Measurements from ENCODE around the gene EEF1AKMT2.

Gene EEF1AKMT2

DNA sequence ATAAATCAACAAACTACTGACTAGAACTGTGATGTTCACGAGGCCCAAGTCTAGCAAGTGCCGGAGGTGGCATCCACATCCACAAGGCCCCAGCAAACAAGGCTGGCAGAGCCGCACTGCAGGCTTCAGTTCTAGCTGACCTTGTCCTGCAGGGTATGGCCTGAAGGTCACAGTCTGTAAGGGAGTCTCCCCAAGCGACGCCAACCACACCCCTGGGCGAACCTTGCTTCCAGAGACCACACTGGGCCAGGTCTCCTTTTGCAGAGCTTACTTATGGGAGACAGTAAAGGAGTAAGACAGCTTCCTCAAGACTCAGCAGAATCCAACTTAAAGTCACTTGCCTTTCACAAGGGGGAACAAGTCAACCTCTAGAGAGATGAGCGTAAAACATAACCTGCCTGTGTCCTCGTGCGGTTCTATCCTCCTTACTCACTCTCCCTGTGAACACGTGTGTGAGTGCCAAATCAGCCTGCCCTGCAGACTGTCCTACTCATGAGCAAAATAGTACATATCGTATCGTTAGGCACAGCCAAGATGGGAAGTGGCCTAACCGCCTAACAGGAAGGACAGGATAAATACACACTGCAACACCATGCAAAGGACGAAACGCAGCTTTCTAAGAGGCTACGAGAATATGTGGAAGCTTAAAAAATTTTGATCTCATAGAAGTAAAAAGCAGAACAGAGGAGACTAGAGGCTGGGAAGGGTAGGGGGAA lies 70.2 kb downstream of the EEF1AKMT2 start:
- TF ChIP-seq, protein P1, sequence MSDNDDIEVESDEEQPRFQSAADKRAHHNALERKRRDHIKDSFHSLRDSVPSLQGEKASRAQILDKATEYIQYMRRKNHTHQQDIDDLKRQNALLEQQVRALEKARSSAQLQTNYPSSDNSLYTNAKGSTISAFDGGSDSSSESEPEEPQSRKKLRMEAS (IDR thresholded peaks at IDR 0.05): no peak
- TF ChIP-seq CEBPB (IDR thresholded peaks at IDR 0.05): no peak
- TF ChIP-seq FOXM1 (IDR thresholded peaks at IDR 0.05; ENCODE audit: borderline replicate concordance, low read depth): no peak
- TF ChIP-seq TEAD4 (IDR thresholded peaks at IDR 0.05): no peak
- TF ChIP-seq EP300 (IDR thresholded peaks at IDR 0.05; ENCODE audit: borderline replicate concordance): no peak

DNA sequence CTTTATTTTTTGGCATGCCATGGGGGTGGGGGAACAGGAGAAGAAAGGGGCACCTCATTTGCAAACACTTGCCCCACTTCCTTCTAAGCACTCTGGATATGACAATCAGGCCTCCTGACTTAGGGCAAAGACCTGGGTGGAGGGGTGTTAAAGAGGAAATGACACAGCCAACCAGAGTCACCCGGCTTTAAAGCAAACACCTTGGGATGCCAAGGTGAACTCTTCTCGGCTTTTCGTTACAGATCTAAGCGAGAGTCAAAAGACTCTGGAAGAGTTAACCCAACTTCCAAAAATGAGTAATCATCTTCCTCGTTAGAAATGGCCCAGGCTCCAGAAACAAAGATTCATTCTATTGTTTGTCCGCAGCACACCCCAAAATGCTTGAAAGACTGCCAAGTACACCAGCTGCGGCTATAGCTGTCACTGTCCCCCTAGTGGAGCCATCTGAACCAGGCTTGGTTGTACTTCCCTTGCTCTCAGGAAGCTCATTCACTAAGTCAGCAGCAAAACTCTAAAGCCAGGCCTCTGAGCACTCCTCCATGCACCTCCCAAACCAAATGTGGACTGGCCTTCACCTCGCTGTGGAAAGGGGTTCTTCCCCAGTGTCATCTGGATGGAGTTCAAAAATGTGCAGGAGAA lies 72.4 kb downstream of the EEF1AKMT2 start:
- TF ChIP-seq RAD21 (IDR thresholded peaks at IDR 0.05; ENCODE audit: low read depth): peak; percentile 29; the same call in 1 of the 2 replicates
- TF ChIP-seq CREB1 (IDR thresholded peaks at IDR 0.05; ENCODE audit: low read depth): no peak
- peak; percentile 62 for TF ChIP-seq NFIC (IDR thresholded peaks at IDR 0.05)
- no peak for TF ChIP-seq YY1 (IDR thresholded peaks at IDR 0.05; ENCODE audit: low read depth)
- TF ChIP-seq FOXM1 (IDR thresholded peaks at IDR 0.05; ENCODE audit: borderline replicate concordance, low read depth): no peak
- TF ChIP-seq EP300 (IDR thresholded peaks at IDR 0.05; ENCODE audit: borderline replicate concordance): no peak
- TF ChIP-seq EGR1 (IDR thresholded peaks at IDR 0.05): no peak

DNA sequence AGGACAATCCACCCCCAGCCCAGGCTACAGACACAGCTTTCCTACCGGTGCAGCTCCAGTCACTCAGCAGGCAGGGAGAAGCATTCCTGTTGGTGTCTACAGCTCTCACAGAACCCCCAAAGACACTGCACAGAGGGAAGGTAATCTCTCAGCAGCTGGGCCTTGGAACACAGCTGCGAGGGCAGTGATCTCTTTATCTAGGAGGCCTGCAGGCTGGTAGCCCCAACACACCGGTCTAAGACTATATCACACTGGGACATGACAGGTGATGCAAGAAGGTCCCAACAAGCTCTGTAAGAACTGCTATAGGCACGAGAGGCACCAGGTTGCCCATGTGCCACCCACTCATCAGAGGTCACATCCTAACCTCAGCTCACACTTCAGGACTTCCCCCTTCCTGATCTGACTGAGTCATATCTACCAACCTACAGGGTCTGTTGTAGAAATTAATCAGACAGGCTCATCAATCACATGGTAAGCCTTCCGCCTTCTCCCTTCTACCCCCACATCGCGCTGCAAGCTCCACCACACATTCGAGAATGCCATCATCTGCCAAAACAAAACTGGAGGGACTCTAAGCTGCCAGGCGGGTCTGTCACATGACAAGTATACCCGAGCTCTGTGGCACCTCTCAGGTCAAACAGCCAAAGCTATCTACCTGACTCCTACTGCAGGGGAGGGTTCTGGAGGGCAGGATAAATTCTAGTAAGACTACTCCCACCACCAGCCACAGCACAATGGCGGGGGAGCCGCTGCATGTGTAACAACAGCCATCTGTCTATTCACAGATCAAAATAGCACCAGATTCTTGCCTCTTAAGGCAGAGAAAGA lies 73.6 kb downstream of the EEF1AKMT2 start:
- TF ChIP-seq FOXM1 (IDR thresholded peaks at IDR 0.05; ENCODE audit: borderline replicate concordance, low read depth) (no peak), RAD21 (IDR thresholded peaks at IDR 0.05; ENCODE audit: low read depth) (no peak), CEBPB (IDR thresholded peaks at IDR 0.05) (no peak), TAF1 (IDR thresholded peaks at IDR 0.05; ENCODE audit: low read depth) (no peak), EP300 (IDR thresholded peaks at IDR 0.05; ENCODE audit: borderline replicate concordance) (no peak), ZBTB7A (IDR thresholded peaks at IDR 0.05; ENCODE audit: low read depth) (no peak), NFIC (IDR thresholded peaks at IDR 0.05) (no peak)
- TF ChIP-seq, protein P2, sequence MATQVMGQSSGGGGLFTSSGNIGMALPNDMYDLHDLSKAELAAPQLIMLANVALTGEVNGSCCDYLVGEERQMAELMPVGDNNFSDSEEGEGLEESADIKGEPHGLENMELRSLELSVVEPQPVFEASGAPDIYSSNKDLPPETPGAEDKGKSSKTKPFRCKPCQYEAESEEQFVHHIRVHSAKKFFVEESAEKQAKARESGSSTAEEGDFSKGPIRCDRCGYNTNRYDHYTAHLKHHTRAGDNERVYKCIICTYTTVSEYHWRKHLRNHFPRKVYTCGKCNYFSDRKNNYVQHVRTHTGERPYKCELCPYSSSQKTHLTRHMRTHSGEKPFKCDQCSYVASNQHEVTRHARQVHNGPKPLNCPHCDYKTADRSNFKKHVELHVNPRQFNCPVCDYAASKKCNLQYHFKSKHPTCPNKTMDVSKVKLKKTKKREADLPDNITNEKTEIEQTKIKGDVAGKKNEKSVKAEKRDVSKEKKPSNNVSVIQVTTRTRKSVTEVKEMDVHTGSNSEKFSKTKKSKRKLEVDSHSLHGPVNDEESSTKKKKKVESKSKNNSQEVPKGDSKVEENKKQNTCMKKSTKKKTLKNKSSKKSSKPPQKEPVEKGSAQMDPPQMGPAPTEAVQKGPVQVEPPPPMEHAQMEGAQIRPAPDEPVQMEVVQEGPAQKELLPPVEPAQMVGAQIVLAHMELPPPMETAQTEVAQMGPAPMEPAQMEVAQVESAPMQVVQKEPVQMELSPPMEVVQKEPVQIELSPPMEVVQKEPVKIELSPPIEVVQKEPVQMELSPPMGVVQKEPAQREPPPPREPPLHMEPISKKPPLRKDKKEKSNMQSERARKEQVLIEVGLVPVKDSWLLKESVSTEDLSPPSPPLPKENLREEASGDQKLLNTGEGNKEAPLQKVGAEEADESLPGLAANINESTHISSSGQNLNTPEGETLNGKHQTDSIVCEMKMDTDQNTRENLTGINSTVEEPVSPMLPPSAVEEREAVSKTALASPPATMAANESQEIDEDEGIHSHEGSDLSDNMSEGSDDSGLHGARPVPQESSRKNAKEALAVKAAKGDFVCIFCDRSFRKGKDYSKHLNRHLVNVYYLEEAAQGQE (IDR thresholded peaks at IDR 0.05; ENCODE audit: low read depth): no peak

DNA sequence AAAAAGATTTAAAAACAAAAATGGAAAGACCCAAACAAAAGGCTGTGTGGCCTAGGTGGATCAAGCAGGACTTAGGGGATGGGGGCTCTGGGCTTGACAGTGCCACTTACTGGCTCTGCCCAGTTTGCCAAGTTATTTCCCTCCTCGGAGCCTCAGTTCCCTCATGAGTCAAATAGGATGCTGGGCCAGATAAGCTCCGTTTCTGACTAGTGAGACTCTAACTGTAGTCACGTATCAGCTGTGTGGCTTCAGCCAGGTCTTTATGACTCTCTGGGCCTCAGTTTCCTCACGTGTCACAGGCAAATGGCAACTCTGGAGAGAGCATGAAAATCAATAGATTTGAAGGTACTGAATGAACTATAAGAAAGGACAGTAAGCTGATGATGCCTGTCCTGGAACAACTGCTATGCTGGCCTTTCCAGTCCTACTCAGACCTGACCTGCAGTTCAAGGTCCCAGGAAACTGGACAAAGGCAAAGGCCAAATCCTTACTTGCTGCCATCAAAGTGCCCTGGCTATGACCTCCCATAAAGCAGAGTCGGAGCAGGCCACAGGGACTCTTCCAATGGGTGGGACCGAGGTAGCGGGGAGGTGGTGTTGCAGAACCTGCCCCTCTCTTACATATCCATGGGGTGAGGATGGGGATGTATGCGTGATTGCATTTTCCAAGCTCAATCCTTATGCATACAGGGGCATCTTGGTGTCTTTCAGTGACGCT lies 74.5 kb downstream of the EEF1AKMT2 start:
- TF ChIP-seq, protein P1 (IDR thresholded peaks at IDR 0.05): no peak

DNA sequence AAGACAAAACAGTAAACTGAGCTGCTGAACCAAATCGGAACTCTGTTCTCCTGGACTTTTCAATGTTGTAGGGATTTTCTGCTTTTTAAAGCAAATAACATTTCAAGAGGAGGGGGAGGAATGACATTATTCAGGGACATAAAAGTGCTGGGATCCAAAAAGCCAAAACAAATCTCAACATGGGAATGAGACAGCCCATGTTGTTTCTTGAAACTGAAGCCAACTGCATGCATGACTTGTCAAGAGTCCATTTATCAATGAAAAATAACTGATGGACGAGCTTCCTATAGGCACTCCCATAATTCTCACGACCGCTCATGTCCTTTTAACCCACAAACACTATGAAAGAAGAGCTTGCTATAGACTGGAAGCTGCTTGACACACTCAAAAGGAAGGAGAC lies 75.3 kb downstream of the EEF1AKMT2 start:
- no peak for TF ChIP-seq TAF1 (IDR thresholded peaks at IDR 0.05; ENCODE audit: low read depth)

DNA sequence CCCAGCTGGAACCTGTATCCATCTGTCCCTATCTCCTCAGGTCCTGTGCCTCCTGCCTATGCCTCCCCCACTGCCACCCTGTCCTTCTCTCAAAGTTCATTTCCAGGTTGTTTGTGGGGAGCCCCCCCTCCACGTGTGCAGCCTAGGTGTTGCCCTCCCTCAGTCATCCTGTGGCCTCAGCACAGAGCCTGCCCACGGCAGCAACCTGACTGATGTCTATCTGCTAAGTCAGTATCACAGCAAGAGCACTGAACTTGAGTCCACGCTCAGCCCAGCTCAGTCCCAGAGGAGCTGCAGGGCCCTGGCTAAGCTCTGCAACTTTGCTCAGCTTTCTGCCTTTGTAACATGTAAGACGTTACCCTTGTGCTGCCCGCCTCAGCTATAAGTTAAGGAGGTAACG lies 76.2 kb downstream of the EEF1AKMT2 start:
- no peak for TF ChIP-seq EGR1 (IDR thresholded peaks at IDR 0.05)
- no peak for TF ChIP-seq TAF1 (IDR thresholded peaks at IDR 0.05; ENCODE audit: low read depth)
- TF ChIP-seq RAD21 (IDR thresholded peaks at IDR 0.05; ENCODE audit: low read depth): no peak
- TF ChIP-seq, protein P3, sequence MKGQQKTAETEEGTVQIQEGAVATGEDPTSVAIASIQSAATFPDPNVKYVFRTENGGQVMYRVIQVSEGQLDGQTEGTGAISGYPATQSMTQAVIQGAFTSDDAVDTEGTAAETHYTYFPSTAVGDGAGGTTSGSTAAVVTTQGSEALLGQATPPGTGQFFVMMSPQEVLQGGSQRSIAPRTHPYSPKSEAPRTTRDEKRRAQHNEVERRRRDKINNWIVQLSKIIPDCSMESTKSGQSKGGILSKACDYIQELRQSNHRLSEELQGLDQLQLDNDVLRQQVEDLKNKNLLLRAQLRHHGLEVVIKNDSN (IDR thresholded peaks at IDR 0.05): no peak
- no peak for TF ChIP-seq EP300 (IDR thresholded peaks at IDR 0.05; ENCODE audit: borderline replicate concordance)
- TF ChIP-seq CREB1 (IDR thresholded peaks at IDR 0.05; ENCODE audit: low read depth): no peak
- no peak for TF ChIP-seq TCF12 (IDR thresholded peaks at IDR 0.05; ENCODE audit: low read depth)
- TF ChIP-seq FOXM1 (IDR thresholded peaks at IDR 0.05; ENCODE audit: borderline replicate concordance, low read depth): no peak
- TF ChIP-seq, protein P2 (IDR thresholded peaks at IDR 0.05; ENCODE audit: low read depth): no peak
- TF ChIP-seq NFIC (IDR thresholded peaks at IDR 0.05): no peak
- no peak for TF ChIP-seq ZBTB7A (IDR thresholded peaks at IDR 0.05; ENCODE audit: low read depth)
- TF ChIP-seq CEBPB (IDR thresholded peaks at IDR 0.05): no peak
- no peak for TF ChIP-seq YY1 (IDR thresholded peaks at IDR 0.05; ENCODE audit: low read depth)
